Measurements from ENCODE around the gene ITGA5. TPM values are rescaled to one million over a fixed set of nuclear protein-coding genes. Genes with fewer than 3 reads are reported as not detected.
A peak's percentile ranks its signal among the peaks of the same experiment; 100 is the strongest.

Gene ITGA5
- total RNA-seq, 1 experiment from 2014 or later: 49.7 TPM

- TF ChIP-seq ZNF274 (IDR thresholded peaks at IDR 0.05; ENCODE audit: low read depth, low read length): no peak
These were observed 43.8 kb downstream of the ITGA5 start (continued) for GRCh38 chr12:54375259-54375579.

DNA sequence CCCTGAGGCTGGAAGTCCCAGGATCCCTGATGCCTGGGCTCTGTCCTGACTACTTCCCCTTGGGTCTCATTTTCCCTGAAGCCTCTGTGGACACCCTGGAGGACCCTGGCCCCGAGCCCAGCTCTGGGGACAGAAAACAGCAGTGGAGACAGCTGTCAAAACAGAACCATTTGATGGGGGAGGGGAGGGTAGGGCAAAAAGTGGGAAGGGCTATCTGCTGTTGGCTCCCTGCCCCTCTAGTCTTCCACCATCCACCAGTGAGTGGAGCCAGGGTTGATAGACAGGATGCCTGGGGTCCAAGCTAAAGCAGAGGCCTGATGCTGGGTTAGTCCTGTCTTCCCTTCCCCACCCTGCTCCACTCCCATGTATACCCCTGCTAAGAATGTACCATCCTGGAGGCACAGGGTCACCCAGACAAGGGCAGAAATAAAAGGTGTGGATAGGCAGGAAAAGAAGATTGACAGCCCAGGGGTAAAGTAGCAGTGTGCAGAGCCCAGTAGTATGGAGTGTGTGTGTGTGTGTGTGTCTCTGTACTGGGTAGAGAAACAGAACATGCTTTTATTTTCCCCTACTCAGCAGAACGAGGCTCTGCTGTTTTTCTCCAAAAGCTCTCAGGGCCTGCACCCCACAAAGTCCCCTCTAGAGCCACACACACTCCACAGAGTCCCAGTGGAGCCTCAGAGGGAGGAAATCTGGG is 44.4 kb downstream of the ITGA5 start:
- RAD21 ChIA-PET (ENCODE audit: low non-redundant PET in 1 of 2, low total read pairs in 2 of 2, uncharacterized antibody in 2 of 2, unreplicated experiment in 2 of 2): no interaction called here
- peaks cover 10% of the 10 kb centered on the region; the same call in 1 of the 2 replicates for H3K79me2 ChIP-seq (ENCODE audit: insufficient read depth, low read length)
- H3K4me3 ChIP-seq (replicated peaks in 1 of 2; ENCODE audit: low read depth in 1 of 2, low read length in 2 of 2): peak overlapping the region; percentile 18 to 23; a peak in 3 of 4 replicates
- DNase-seq (ENCODE audit: low read depth, low spot score) (no peak), ATAC-seq (no peak; the same call in 1 of the 2 replicates)
- H3K4me1 ChIP-seq (ENCODE audit: control insufficient read depth in 1 of 2, insufficient read depth in 2 of 2, low read length in 2 of 2): peaks cover 58 to 96% of the 10 kb centered on the region in 2 experiments
- peak overlapping the region; percentile 41 for H3K9ac ChIP-seq (ENCODE audit: low read length)
- CTCF ChIA-PET: no interaction called here
- no TSS peak for BruUV-seq (replicated peaks)
- H3K36me3 ChIP-seq (ENCODE audit: control insufficient read depth in 1 of 2, insufficient read depth in 2 of 2, low read length in 2 of 2): no peaks in the 10 kb centered on the region
- H3K9me3 ChIP-seq (ENCODE audit: control insufficient read depth in 1 of 2, insufficient read depth in 1 of 2, low read depth in 1 of 2, low read length in 2 of 2): no peaks in the 10 kb centered on the region
- TF ChIP-seq ZNF274 (IDR thresholded peaks at IDR 0.05; ENCODE audit: low read depth, low read length) (no peak), EZH2 (IDR thresholded peaks at IDR 0.05) (no peak), EGR1 (IDR thresholded peaks at IDR 0.05; ENCODE audit: low read depth) (no peak), REST (IDR thresholded peaks at IDR 0.05; ENCODE audit: low read depth) (no peak), ZFX (IDR thresholded peaks at IDR 0.05) (no peak), SRF (IDR thresholded peaks at IDR 0.05; ENCODE audit: low read depth) (no peak), POLR2A (IDR thresholded peaks at IDR 0.05; ENCODE audit: borderline replicate concordance, extremely low read depth, insufficient read depth, insufficient read length) (no peak), JUND (IDR thresholded peaks at IDR 0.05) (no peak), CEBPB (IDR thresholded peaks at IDR 0.05; ENCODE audit: low read depth) (no peak), YY1 (IDR thresholded peaks at IDR 0.05; ENCODE audit: extremely low read depth, insufficient replicate concordance, low read depth, low read length) (no peak)
- H4K20me1 ChIP-seq (ENCODE audit: insufficient read depth): no peaks in the 10 kb centered on the region
- peak overlapping the region; percentile 63 for H3K4me2 ChIP-seq (ENCODE audit: low read length)
- no peaks in the 10 kb centered on the region for H3K27me3 ChIP-seq (ENCODE audit: insufficient read depth, low read length)
- intact Hi-C loops (cut with micrococcal nuclease): no loop called here
- no peak overlapping the region for H2AFZ ChIP-seq (ENCODE audit: low read depth, low read length, poor library complexity, severe bottlenecking)
- POLR2A ChIA-PET: interaction anchor here (0.6 to 1.1 kb wide), 3 partner anchors 15 to 357 kb away, joined by 3 to 5 read pairs (median 3); no protein-coding TSS in a partner anchor
- H3K27ac ChIP-seq (ENCODE audit: low read depth, low read length): peak overlapping the region; percentile 82
- H3K9me2 ChIP-seq (ENCODE audit: insufficient read depth): no peaks in the 10 kb centered on the region
